Measurements from ENCODE around the gene ZNF586. TPM values are rescaled to one million over a fixed set of nuclear protein-coding genes. Genes with fewer than 3 reads are reported as not detected.

The ZNF586 gene
- total RNA-seq, 4 donors from 2014 or later = 12.8 to 20.7 (median 17.1) TPM

GRCh38 chr19:57746580-57747471 lies 22.6 kb upstream of the ZNF586 start, which contains the start of gene ZNF776:
Gene ZNF776, plus strand, starts transcription at chr19:57746815. Its CDS starts 244 bp downstream, at chr19:57747059.
- TF ChIP-seq, protein P1, sequence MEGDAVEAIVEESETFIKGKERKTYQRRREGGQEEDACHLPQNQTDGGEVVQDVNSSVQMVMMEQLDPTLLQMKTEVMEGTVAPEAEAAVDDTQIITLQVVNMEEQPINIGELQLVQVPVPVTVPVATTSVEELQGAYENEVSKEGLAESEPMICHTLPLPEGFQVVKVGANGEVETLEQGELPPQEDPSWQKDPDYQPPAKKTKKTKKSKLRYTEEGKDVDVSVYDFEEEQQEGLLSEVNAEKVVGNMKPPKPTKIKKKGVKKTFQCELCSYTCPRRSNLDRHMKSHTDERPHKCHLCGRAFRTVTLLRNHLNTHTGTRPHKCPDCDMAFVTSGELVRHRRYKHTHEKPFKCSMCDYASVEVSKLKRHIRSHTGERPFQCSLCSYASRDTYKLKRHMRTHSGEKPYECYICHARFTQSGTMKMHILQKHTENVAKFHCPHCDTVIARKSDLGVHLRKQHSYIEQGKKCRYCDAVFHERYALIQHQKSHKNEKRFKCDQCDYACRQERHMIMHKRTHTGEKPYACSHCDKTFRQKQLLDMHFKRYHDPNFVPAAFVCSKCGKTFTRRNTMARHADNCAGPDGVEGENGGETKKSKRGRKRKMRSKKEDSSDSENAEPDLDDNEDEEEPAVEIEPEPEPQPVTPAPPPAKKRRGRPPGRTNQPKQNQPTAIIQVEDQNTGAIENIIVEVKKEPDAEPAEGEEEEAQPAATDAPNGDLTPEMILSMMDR (IDR thresholded peaks at IDR 0.05) = no peak
- peak; percentile 31 for TF ChIP-seq POLR2AphosphoS5 (IDR thresholded peaks at IDR 0.05)
- Histone ChIP-seq H3K4me1 (peaks cover 2 to 29% (median 6%) of the 10 kb centered on the region in 3 donors), H3K9me3 (peaks cover 0 to 42% (median 0%) of the 10 kb centered on the region in 3 donors), H3K27ac (peak within 1 kb of the TSS; percentile 10 to 89 (median 84)), H3K4me3 (peak within 1 kb of the TSS; percentile 48 to 93), H3K36me3 (peaks cover 7 to 37% of the 10 kb centered on the region in 2 donors), H3K27me3 (no peaks in the 10 kb centered on the region)
- peak; percentile 98 for ATAC-seq
- WGBS, 2 donors (ENCODE audit: low coverage in 1 of 2) = 2% methylated on average over 14 to 19 of the region's 51 CpGs

GRCh38 chr19:57747472-57747807 lies 22.0 kb upstream of the ZNF586 start:
- H3K4me3 ChIP-seq = peak overlapping the region; percentile 48 to 93
- no peak for ATAC-seq
- H3K27ac ChIP-seq = peak overlapping the region in 2 of 4 donors; percentile 88 to 89
- WGBS, 2 donors (ENCODE audit: low coverage in 1 of 2) = 0 to 38% methylated on average over 2 to 6 of the region's 6 CpGs
- H3K27me3 ChIP-seq = no peaks in the 10 kb centered on the region
- H3K9me3 ChIP-seq = peaks cover 0 to 48% (median 0%) of the 10 kb centered on the region in 3 donors
- peaks cover 2 to 29% (median 6%) of the 10 kb centered on the region in 3 donors for H3K4me1 ChIP-seq
- peaks cover 11 to 43% of the 10 kb centered on the region in 2 donors for H3K36me3 ChIP-seq
- TF ChIP-seq POLR2AphosphoS5 (IDR thresholded peaks at IDR 0.05) (no peak), POLR2A (IDR thresholded peaks at IDR 0.05) (no peak), EP300 (IDR thresholded peaks at IDR 0.05) (no peak)
- TF ChIP-seq, protein P1 (IDR thresholded peaks at IDR 0.05) = no peak

DNA sequence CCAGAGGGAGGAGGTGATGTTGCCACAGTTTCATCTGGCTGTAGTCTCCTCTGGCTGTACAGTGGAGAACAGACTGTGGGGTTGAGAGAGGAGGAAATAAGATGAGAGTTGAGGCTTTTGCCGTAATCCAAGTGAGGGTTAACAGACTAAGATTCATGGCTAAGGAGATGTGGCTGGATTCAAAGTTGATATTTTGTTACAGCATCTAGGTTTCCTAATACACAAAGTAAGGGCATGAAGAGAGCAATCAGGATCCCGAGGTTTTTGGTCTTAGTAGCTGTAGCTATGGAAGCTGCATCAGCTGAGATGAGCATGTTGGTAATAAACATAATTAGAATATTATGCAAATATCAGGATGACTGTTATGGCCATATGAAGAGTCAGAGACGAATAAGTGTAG lies 21.4 kb upstream of the ZNF586 start:
- Histone ChIP-seq H3K27me3 (no peaks in the 10 kb centered on the region), H3K9me3 (peaks cover 0 to 54% (median 0%) of the 10 kb centered on the region in 3 donors), H3K27ac (no peak overlapping the region), H3K4me1 (peaks cover 2 to 29% (median 6%) of the 10 kb centered on the region in 3 donors), H3K36me3 (peaks cover 16 to 49% of the 10 kb centered on the region in 2 donors), H3K4me3 (peak overlapping the region in 1 of 2 donors; percentile 93)
- no peak for TF ChIP-seq EP300 (IDR thresholded peaks at IDR 0.05)
- TF ChIP-seq POLR2A (IDR thresholded peaks at IDR 0.05) = no peak
- TF ChIP-seq POLR2AphosphoS5 (IDR thresholded peaks at IDR 0.05) = no peak
- TF ChIP-seq, protein P1 (IDR thresholded peaks at IDR 0.05) = no peak
- 96 to 100% methylated on average over 1 to 3 of the region's 3 CpGs for WGBS, 2 donors (ENCODE audit: low coverage in 1 of 2)
- ATAC-seq = no peak

DNA sequence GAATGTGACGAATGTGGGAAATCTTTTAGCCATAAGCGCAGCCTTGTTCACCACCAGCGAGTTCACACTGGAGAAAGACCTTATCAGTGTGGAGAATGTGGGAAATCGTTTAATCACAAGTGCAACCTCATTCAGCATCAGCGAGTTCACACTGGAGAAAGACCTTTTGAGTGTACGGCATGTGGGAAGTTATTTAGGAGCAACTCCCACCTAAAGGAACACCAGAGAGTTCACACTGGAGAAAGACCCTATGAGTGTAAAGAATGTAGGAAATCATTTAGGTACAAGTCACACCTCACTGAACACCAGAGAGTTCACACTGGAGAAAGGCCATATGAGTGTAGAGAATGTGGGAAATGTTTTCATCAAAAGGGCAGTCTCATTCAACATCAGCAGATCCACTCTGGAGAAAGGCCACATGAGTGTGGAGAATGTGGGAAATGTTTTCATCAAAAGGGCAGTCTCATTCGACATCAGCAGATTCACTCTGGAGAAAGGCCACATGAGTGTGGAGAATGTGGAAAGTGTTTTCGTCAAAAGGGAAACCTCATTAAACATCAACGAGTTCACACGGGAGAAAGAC lies 15.3 kb upstream of the ZNF586 start:
- no peaks in the 10 kb centered on the region for H3K27me3 ChIP-seq
- TF ChIP-seq POLR2AphosphoS5 (IDR thresholded peaks at IDR 0.05) (no peak), POLR2A (IDR thresholded peaks at IDR 0.05) (no peak), EP300 (IDR thresholded peaks at IDR 0.05) (no peak)
- TF ChIP-seq, protein P1 (IDR thresholded peaks at IDR 0.05) = no peak
- H3K4me1 ChIP-seq = peaks cover 0 to 8% (median 0%) of the 10 kb centered on the region in 3 donors
- ATAC-seq = no peak
- no peak overlapping the region for H3K27ac ChIP-seq
- H3K36me3 ChIP-seq = peaks cover 30 to 100% of the 10 kb centered on the region in 2 donors
- 90 to 93% methylated on average over 10 of the region's 10 CpGs for WGBS, 2 donors (ENCODE audit: low coverage in 1 of 2)
- H3K4me3 ChIP-seq = no peak overlapping the region
- peaks cover 2 to 100% (median 2%) of the 10 kb centered on the region in 3 donors for H3K9me3 ChIP-seq
